MM.1S (cell line): ENCODE measurements around the gene DOCK4.

Experiments used
- DNase-seq: peaks from one replicate; pipeline ENCODE4 v3.0.0-alpha.2; 2015
- H2AFZ ChIP-seq: fragments of 300-600 bp; sonication (generic); 2 replicates; pipeline ENCODE4 v1.6.0; 2016; ENCODE audit warnings: antibody characterized with exemption, low read length
- H3F3A ChIP-seq: fragments of 300-600 bp; sonication (generic); 2 replicates; pipeline ENCODE4 v1.6.1; 2016; ENCODE audit warnings: mild to moderate bottlenecking, antibody characterized with exemption, low read length, moderate library complexity, mixed read lengths; ENCODE audit not compliant: insufficient read depth
- H3K27ac ChIP-seq: fragments of 300-600 bp; sonication (generic); 2 replicates; pipeline ENCODE4 v1.5.1; 2016; ENCODE audit warnings: mild to moderate bottlenecking, low read length
- H3K27me3 ChIP-seq: fragments of 300-600 bp; sonication (generic); replicated peaks from 2 replicates; pipeline ENCODE4 v1.6.0; 2016; ENCODE audit warnings: low read length; ENCODE audit not compliant: insufficient read depth
- H3K36me3 ChIP-seq: fragments of 300-600 bp; sonication (generic); replicated peaks from 2 replicates; pipeline ENCODE4 v1.6.1; 2016; ENCODE audit warnings: mild to moderate bottlenecking, low read length, mixed read lengths; ENCODE audit not compliant: insufficient read depth
- H3K4me1 ChIP-seq: fragments of 300-600 bp; sonication (generic); 2 replicates; pipeline ENCODE4 v1.6.1; 2016; ENCODE audit warnings: low read length, mixed read lengths
- H3K4me2 ChIP-seq: fragments of 300-600 bp; sonication (generic); 2 replicates; pipeline ENCODE4 v1.6.0; 2016; ENCODE audit warnings: low read depth, low read length
- H3K4me3 ChIP-seq: fragments of 300-600 bp; sonication (generic); 2 replicates; pipeline ENCODE4 v1.5.1; 2016; ENCODE audit warnings: low read length, mixed read lengths
- H3K79me2 ChIP-seq: fragments of 300-600 bp; sonication (generic); 2 replicates; pipeline ENCODE4 v1.6.1; 2016; ENCODE audit warnings: mixed run types, low read length, mixed read lengths
- H3K9ac ChIP-seq: fragments of 300-600 bp; sonication (generic); 2 replicates; pipeline ENCODE4 v1.6.1; 2016; ENCODE audit warnings: low read length, mixed read lengths
- H3K9me2 ChIP-seq: fragments of 300-600 bp; sonication (generic); replicated peaks from 2 replicates; pipeline ENCODE4 v1.6.1; 2016; ENCODE audit warnings: mild to moderate bottlenecking, low read length, mixed read lengths; ENCODE audit not compliant: insufficient read depth
- H3K9me3 ChIP-seq: fragments of 300-600 bp; sonication (generic); replicated peaks from 2 replicates; pipeline ENCODE4 v1.6.1; 2016; ENCODE audit warnings: mild to moderate bottlenecking, low read length, mixed read lengths; ENCODE audit not compliant: insufficient read depth
- H4K20me1 ChIP-seq: fragments of 300-600 bp; sonication (generic); 2 replicates; pipeline ENCODE4 v1.6.1; 2016; ENCODE audit warnings: mild to moderate bottlenecking, low read length, moderate library complexity, mixed read lengths; ENCODE audit not compliant: insufficient read depth
- EZH2 ChIP-seq: fragments of 300-600 bp; sonication (generic); optimal IDR thresholded peaks from 2 replicates; pipeline ENCODE3; 2017; ENCODE audit warnings: low read depth, mild to moderate bottlenecking, antibody characterized with exemption, low read length, mixed read lengths
- EZH2phosphoT487 ChIP-seq: fragments of 300-600 bp; sonication (generic); IDR thresholded peaks from 2 replicates; pipeline ENCODE4 v1.6.1; 2018; ENCODE audit warnings: antibody characterized with exemption, low read length
- TF ChIP-seq, protein P1 (sequence below): fragments of 300-600 bp; sonication (generic); IDR thresholded peaks from 2 replicates; pipeline ENCODE4 v1.5.1; 2016; ENCODE audit warnings: antibody characterized with exemption, low read length, mixed read lengths

DOCK4 gene

GRCh38 chr7:111990643-111991042 lies 215.6 kb downstream of the DOCK4 start:
- Histone ChIP-seq H3F3A (no peaks in the 10 kb centered on the region), H2AFZ (no peak overlapping the region), H3K9me3 (no peaks in the 10 kb centered on the region), H3K36me3 (peaks cover 5% of the 10 kb centered on the region), H3K9me2 (no peaks in the 10 kb centered on the region), H3K4me1 (peaks cover 7% of the 10 kb centered on the region), H3K9ac (no peak overlapping the region), H3K27me3 (no peaks in the 10 kb centered on the region), H4K20me1 (no peaks in the 10 kb centered on the region), H3K4me3 (no peak overlapping the region), H3K79me2 (no peaks in the 10 kb centered on the region), H3K4me2 (no peak overlapping the region), H3K27ac (no peak overlapping the region)
- DNase-seq = no peak
- TF ChIP-seq, protein P1, sequence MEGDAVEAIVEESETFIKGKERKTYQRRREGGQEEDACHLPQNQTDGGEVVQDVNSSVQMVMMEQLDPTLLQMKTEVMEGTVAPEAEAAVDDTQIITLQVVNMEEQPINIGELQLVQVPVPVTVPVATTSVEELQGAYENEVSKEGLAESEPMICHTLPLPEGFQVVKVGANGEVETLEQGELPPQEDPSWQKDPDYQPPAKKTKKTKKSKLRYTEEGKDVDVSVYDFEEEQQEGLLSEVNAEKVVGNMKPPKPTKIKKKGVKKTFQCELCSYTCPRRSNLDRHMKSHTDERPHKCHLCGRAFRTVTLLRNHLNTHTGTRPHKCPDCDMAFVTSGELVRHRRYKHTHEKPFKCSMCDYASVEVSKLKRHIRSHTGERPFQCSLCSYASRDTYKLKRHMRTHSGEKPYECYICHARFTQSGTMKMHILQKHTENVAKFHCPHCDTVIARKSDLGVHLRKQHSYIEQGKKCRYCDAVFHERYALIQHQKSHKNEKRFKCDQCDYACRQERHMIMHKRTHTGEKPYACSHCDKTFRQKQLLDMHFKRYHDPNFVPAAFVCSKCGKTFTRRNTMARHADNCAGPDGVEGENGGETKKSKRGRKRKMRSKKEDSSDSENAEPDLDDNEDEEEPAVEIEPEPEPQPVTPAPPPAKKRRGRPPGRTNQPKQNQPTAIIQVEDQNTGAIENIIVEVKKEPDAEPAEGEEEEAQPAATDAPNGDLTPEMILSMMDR = no peak
- TF ChIP-seq EZH2phosphoT487 (no peak), EZH2 (no peak)

DNA sequence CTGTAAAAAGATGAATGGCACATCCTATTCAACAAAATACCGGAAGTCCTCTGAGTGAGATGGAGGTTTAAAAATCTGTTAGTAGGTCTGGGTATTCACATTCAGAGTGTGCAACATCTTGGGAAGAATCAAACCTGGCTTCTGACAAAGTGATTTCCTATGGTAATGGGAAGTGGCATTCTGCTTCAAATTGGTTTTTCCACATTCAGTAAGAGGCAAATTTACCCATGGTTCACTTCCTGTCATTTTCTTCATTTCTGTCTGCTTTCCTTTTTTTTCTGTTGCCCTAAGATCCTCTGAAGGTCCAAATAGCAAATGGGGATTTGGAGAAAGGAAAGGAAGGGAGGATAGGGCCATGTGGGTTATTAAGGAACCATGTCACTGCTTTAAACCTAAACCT lies 218.3 kb downstream of the DOCK4 start:
- TF ChIP-seq, protein P1 = no peak
- TF ChIP-seq EZH2phosphoT487 (no peak), EZH2 (no peak)
- Histone ChIP-seq H3K9me2 (no peaks in the 10 kb centered on the region), H3K27ac (no peak overlapping the region), H3F3A (no peaks in the 10 kb centered on the region), H4K20me1 (no peaks in the 10 kb centered on the region), H3K36me3 (peaks cover 11% of the 10 kb centered on the region; the same call in 1 of the 2 replicates), H3K4me2 (no peak overlapping the region), H3K4me3 (no peak overlapping the region), H3K9ac (no peak overlapping the region), H3K9me3 (no peaks in the 10 kb centered on the region), H3K79me2 (no peaks in the 10 kb centered on the region), H2AFZ (no peak overlapping the region), H3K4me1 (peaks cover 12% of the 10 kb centered on the region), H3K27me3 (no peaks in the 10 kb centered on the region)
- DNase-seq = no peak

DNA sequence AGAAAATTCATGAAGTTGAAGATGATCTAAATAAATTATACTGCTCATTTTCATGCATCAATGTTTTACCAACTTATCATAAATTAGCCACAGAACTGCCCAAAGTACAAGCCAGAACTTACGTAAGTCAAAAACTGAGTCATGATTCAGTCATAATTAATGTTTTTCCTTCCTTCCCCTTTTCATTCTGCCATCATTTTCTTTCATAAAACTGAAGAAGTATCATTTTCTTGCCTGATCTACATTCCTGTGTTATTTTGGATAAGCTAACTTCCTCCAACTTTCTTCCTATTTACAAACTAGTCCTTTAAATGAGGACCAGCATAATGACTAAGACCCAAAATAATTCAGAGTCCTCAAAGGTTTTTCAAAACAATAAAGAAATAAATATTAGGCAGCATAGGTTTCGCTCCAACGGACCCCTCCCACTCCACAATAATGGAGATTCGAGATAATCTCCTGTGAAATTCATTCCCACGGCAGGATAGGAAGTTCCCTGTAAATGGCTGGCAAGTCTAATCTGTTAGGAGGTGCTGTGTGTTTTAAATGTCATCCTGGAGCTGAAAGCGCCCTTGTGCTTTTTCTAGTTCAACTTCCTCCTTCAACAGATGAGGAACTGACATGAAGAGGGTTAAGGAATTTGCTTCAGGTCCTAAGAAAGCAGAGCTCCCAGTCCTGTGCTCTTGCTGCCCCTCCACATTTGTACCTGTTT lies 218.9 kb downstream of the DOCK4 start:
- no peaks in the 10 kb centered on the region for H4K20me1 ChIP-seq
- H3K27me3 ChIP-seq = no peaks in the 10 kb centered on the region
- no peak overlapping the region for H3K4me3 ChIP-seq
- TF ChIP-seq EZH2phosphoT487 (no peak), EZH2 (no peak)
- no peaks in the 10 kb centered on the region for H3K9me2 ChIP-seq
- no peak overlapping the region for H2AFZ ChIP-seq
- DNase-seq = no peak
- no peaks in the 10 kb centered on the region for H3K9me3 ChIP-seq
- no peak overlapping the region for H3K9ac ChIP-seq
- no peaks in the 10 kb centered on the region for H3K79me2 ChIP-seq
- no peak overlapping the region for H3K4me2 ChIP-seq
- H3K36me3 ChIP-seq = peaks cover 11% of the 10 kb centered on the region; the same call in 1 of the 2 replicates
- peaks cover 16% of the 10 kb centered on the region for H3K4me1 ChIP-seq
- H3F3A ChIP-seq = 0 out of 2 replicates have a peak, but pooled peaks cover under 1% of the 10 kb centered on the region
- no peak overlapping the region for H3K27ac ChIP-seq

DNA sequence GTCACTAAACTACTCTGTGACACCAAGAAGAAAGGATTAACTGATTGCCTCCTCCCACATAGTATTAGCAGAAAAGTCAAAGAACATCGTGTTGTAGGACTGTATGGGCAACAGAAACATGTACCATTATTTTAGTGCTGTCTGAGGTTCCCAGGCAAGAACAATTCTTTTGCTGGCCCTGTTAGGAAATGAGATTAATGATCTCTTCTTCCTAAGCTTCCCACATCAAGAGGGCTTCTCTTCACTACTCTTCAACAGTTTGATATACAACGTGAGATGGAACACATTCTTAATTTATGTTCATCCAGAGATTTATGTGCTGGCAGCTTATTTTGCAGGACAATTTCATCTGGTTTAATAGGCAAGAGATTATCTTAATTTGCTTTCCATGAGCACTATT lies 219.6 kb downstream of the DOCK4 start:
- no peaks in the 10 kb centered on the region for H4K20me1 ChIP-seq
- no peak overlapping the region for H2AFZ ChIP-seq
- H3K9ac ChIP-seq = no peak overlapping the region
- H3K4me1 ChIP-seq = peaks cover 23% of the 10 kb centered on the region
- TF ChIP-seq EZH2 (no peak), EZH2phosphoT487 (no peak)
- TF ChIP-seq, protein P1 = no peak
- no peak for DNase-seq
- no peak overlapping the region for H3K4me2 ChIP-seq
- H3K36me3 ChIP-seq = peaks cover 11% of the 10 kb centered on the region; the same call in 1 of the 2 replicates
- H3K79me2 ChIP-seq = no peaks in the 10 kb centered on the region
- H3K9me3 ChIP-seq = no peaks in the 10 kb centered on the region
- no peak overlapping the region for H3K27ac ChIP-seq
- H3K4me3 ChIP-seq = no peak overlapping the region
- no peaks in the 10 kb centered on the region for H3K9me2 ChIP-seq
- H3F3A ChIP-seq = peaks cover 6% of the 10 kb centered on the region
- H3K27me3 ChIP-seq = no peaks in the 10 kb centered on the region
